GM19099 (cell line): ENCODE results near the gene FGFBP2.

Experiments
- POLR2A ChIP-seq: IDR thresholded peaks from 3 replicates; pipeline ENCODE4 v1.6.1; 2011; ENCODE audit warnings: low read depth; ENCODE audit not compliant: insufficient read length; ENCODE audit errors: extremely low read depth

FGFBP2 gene

DNA sequence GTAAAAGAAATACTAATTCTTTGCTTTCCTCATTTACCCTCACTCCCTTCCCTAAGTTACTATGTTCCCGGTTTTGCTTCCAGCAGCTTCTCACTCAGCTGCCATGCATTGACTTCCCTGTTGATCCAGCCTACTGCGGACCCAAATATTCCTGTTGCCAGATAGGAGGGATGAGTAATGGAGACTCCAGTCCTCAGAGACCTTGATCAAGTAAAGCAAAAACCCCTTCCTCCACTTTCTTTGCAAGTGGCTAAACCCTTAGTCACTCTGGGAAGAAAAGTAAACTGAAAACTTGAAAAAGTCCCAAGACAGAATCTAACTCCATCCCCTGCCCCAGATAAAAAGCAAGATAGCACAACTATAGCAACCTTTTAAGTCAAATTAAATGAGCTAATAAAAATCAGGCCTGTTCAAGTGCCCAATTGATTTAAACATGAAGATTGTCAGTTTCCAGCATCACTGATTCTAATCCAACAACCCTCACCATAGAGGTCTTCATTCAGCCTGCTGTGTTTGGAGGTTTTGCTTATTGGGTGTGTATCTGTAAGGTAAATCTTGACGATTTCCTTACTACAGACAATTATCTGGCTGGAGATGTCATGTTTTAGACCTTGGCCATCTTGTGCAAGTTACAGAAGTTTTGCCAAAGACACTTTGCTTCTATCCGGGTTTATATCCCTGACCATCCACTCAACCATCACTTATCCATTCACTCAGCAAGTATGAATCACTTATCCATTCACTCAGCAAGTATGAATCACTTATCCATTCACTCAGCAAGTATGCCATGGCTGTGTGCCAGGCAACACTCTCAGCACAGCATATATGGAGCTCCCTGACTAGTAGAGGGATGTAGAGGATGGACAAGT lies 42.0 kb downstream of the FGFBP2 start:
- TF ChIP-seq POLR2A, result no peak

DNA sequence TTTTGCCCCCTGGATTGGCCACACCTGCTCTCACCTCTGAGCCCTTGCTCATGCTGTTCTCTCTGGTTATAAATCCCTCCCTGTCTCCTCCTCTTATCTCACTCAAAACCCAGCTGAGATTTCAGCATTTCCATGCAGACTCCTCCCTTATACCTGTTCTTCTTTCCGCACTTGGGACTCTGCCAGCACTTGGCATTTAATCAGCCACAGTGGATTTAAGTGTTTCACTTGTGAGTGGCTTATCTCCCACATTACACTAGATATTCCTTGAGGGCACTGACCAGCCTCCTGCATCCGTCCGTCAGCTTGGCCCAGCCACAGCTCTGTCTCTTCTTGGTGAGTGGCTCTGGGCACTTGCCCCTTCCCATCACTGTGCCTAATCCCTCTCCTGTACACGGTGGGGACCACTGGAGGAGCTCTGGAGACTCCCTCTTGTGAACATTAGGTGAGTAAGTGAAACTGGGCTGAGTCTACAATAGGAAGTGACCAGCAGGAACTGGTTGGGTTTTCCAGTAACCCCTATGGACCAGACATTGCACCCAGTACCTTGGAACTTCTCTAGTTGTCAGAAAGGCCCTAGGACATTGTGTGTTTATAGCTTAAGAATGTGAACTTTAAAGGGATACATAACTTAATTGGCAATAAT lies 44.4 kb downstream of the FGFBP2 start:
- TF ChIP-seq POLR2A, result no peak

DNA sequence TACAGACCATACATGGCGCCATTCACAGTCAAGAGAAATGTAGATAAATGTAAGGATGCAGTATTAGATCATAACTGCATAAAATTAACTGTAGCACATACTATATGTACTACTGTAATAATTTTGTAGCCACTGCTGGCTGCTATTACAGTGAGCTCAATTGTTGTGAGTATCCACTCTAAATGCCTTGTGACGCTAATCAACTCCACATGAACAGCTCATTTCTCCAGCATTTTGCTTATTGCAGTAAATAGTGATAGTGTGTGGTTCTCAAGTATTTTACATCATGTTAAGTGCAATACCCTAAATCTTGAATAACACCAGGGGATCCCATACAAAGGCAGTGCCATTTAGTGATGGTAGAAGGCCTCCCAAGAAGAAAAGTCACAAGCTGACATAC lies 45.7 kb downstream of the FGFBP2 start:
- no peak for TF ChIP-seq POLR2A

- no peak for TF ChIP-seq POLR2A
Observed at GRCh38 chr4:15914736-15915135, 48.2 kb downstream of the FGFBP2 start.

- no peak for TF ChIP-seq POLR2A
Observed at GRCh38 chr4:15914291-15914690, 48.7 kb downstream of the FGFBP2 start.

GRCh38 chr4:15913631-15913970 lies 49.4 kb downstream of the FGFBP2 start:
- TF ChIP-seq POLR2A, result no peak

DNA sequence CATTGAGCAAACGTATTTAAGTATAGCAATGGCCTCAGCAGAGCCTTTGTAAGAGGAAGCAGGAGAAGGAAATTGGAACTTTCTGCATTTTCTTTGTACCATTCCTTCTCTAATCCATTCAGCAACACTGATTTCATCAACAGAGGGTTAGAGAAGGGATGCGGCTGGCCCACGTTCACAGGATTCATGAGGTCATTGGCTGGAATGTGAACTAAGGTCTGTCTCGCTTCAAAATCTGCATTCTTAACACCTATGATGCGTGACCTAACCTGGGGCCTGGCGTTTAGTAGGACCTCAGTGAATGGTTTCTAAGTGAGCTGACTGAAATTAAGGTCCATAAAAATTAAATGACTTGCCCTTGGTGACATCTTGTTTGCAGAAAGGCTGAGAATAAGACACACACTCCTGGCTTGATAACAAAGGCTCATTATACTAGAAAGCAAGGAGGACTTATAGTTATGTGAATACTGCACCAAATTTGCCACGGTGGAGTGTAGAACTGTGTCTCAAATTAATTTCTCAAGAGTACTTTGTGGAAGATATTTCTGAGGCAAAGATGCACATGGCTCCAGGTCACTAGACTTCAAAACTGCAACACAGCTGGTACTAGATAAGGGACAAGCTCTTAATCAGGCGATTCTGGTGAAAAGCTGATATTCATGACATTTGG lies 49.9 kb downstream of the FGFBP2 start:
- no peak for TF ChIP-seq POLR2A

DNA sequence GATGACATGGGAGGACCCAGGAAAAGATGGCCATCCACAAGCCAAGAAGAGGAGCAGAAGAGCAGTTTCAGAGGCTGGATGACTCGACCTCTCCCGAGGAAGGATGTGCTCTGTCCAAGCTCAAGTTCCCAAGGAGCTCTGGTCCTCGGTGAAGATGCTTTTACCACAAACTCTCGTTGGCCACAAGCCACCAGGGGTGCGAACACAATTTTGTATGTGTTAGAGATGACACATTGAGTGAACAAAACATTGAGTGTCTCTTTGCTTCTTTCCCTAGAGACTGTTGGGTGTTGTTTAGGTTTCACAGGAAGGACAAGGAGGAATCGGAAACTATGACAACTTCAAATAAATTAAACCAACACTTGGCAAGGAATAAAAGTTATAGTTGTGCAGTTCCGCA lies 50.7 kb downstream of the FGFBP2 start:
- no peak for TF ChIP-seq POLR2A
